ENCODE measurements around the gene DEFB114.
A peak's percentile ranks its signal among the peaks of the same experiment; 100 is the strongest.

The DEFB114 gene

DNA sequence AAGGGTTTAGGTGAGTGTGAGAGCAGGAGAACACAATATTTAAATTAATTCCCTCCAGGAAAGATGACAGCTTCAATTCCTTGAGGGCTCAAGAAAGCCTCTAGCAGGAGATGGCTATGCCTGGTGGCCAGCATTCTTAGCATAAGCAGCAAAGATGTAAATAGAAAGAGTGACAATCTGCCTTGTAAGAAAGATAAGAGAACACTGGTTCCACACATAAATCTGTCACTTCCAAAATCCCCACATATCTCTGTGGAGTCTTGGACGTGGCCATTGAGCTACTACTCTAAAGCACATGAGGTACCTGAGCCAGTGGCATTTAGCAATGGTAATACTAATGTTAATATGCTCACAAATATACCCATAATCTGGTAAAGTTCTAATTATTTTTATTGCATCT, 29.2 kb downstream of the DEFB114 start:
- DNase-seq, result no peak

DNA sequence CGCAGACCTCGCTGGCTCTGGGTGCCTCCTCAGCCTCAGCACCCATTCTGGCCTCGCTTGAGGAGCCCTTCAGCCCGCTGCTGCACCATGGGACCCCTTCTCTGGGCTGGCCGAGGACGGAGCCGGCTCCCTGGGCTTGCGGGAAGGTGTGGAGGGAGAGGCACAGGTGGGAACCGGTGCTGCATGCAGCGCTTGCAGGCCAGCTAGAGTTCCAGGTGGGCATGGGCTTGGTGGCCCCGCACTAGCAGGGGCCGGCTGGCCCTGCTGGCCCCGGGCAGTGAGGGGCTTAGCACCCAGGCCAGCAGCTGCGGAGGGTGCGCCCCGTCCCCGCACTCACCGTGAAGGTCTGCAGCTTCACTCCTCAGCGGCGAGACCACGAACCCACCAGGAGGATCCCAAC, 30.4 kb downstream of the DEFB114 start:
- no peak for DNase-seq

DNA sequence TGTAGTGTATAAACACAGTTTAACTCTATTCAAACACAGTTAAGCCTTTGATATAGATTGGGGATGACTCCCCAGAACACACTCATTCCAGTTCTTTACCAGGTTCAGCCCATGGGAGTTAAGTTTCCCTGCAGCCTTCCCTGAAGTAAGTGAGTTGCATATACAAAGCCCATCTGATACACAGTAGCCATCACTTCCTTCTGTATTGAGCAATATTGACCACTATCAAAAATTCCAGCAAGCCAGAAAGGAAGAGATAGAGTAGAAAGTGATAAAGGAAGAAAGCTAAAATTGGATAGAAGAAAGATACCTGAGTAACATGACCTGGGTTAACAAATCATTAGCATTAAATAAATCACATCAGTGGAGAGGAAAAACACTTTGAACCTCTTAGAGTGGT, 34.6 kb downstream of the DEFB114 start:
- no peak for DNase-seq

DNA sequence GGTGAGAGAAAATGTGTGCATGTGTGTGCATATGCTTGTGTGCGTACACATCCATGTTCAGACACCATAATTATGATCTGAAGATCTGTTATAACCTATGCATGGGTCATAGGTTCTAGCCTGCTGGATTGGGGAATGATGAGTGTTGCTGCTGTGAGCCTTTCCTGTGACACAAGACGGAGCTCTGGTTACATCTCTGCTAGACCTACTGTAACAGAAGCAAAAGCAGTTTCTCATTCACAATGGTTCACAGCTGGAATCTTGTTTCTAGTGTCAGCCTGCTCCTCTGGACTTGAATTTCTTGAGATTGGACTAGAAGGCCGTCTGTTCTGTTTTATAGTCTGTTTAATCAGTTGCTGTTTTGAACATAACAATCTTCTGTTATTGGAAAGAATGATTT, 40.1 kb downstream of the DEFB114 start:
- no peak for DNase-seq

DNA sequence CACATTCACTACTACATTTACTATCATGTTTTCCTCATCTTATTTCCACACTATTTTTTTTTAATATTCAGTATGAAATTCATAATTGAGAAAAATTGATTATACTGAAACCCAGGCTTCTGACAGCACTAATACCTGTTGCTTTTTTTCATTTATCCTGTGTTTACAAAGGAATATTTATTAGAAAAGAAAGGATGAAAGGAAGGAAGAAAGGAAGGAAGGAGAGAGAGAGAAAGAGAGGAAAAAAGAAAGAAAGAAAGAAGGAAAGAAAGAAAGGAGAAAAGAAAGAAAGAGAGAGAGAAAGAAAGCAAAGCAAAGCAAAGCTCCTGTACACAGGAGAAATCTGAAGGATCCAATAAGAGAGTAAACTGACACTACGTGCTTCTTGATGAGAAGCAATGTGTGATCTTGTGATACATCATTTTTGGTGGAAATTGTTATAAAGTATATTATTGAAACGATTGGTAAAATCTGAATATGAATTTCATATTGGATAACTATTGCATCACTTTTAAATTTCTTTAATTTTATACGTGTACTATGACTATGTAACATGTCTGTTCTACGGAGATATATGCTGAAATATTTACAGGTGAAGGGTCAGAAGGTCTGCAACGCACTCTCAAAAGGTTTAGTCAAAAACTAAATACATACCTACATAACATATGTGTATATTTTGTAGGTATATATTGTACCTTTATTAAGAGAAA, 43.9 kb downstream of the DEFB114 start:
- no peak for DNase-seq

DNA sequence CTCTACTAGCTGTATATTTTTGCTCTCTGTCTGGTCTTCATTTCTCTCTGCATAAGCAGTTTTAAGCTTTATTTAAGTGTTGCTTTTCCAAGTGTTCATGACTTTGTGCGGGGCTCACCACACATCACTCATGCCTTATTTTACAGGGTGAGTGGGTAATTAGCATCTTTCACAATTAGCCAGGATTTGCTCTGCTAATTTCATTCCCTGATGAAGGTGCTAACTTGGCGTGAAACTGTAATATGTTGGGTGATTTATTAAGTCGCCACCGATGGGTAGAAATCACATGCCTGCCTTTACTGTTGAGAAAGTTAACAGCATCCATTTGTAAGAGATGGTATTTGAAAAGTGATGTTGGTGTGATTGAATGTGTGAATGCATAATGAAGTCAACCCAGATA, 44.7 kb downstream of the DEFB114 start:
- no peak for DNase-seq

DNA sequence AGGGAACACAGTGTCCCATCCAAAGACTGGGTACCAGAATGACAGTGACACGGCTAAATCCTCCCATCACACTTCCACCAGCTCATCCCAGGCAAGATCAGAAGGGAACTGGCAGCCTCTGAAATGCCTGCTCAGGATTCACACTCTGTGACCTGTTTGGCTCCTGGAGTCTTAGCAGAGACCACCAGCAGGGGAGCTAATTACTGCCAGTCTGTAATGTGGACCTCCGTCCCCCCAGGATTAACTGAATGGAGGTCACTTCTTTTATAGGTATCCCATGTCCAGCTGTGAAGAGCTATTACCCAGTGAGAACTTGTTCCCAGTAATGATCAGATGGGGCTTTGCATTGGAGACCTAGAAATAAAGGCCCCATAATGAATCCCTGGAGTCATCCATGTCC, 45.2 kb downstream of the DEFB114 start:
- no peak for DNase-seq

DNA sequence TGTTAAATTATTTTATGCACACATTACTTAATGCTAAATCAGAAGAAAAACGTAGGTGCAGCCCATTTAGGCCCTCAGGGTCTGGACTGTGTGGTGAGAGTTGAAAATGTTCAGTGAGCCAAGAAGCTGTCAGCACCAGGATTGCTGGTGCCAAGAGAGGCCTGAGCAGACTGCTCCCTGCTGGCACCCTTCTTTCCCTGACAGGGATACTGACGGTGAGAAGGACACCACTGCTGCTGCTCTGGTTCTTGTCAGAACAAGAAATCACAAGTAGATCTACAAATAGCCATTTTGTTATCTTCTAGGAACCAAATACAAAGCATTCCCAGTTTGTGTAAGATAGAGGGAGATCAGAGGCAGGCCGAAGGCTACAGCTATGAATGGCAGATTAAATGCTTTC, 48.9 kb downstream of the DEFB114 start:
- DNase-seq, result peak; percentile 43

DNA sequence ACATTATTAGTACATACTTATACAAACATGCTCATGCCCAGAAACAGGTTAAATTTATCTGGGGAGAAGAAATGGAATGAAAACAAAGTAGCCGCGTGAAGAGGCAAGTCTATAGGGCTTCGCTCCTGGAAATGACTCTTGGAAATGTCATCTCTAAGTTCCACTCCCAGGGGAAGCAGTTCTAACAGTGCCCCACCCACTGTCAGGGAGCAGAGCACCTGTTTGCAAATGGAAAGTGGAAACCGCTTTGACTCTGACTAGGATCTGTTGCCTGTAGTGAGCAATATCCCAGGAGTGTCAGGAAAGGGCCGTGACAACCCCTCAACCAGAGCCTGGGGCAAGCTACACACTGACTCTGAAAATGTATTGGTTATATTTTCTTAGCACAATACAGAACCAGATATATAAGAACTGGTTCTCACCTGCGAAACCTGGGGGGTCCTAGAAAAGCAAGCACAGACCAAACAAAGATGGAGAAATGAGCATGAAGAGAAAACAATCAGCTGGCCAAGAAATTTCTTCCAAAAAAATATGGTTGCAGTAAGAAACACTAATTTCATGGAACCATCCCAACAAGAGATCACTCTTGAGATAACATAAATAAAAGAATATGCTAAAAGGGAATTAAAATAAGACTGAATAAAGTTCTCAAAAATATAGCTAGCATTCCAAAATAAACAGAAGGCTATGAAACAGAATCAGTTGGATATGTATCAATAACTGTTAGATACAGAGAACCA, 50.2 kb downstream of the DEFB114 start:
- DNase-seq, result no peak

DNA sequence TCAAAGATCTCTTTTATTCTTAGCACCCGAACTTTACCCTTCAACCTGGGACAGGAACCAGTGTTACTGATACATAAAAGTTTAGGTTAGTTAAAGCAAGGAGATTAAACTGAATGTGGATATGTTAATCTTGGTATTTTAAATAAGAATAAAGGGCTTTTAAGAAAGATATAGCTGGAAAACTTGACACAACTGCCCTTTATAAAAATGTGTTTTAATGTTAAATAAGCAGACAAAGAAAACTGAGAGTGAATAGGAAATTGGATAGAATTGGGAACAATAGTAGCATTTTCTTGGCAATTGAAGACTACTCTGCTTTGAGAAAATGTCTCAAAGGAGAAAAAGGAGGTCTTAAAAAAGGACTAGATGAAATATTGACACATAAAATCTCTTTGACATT, 51.8 kb downstream of the DEFB114 start:
- DNase-seq, result no peak

DNA sequence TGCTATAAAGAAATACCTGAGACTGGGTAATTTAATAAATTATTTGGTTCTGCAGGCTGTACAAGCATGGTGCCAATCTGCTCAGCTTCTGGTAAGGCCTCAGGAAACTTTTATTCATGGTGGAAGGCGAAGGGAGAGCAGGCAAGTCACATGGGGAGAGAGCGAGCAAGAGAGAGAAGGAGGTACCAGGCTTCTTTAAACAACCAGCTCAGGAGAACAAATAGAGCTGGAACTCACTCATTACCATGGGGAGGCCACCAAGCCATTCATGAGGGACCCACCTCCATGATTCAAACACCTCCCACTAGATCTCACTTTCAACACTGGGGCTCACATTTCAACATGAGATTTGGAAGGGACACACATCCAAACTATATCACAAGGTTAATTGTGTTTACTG, 52.7 kb downstream of the DEFB114 start:
- no peak for DNase-seq
